CD14-positive monocyte (primary cell): ENCODE measurements around the gene TCHP. TPM values are rescaled to one million over a fixed set of nuclear protein-coding genes. Genes with fewer than 3 reads are reported as not detected.

Source experiments
- DNase-seq, 3 donors: peaks; one replicate each; pipeline ENCODE4 v3.0.0-alpha.2; 2011 to 2022
- H2AFZ ChIP-seq: 2 replicates; pipeline ENCODE4 v1.6.0; 2012; ENCODE audit warnings: mild to moderate bottlenecking, low read depth, low read length, inconsistent platforms; ENCODE audit not compliant: insufficient read depth, poor library complexity, severe bottlenecking
- H3K27ac ChIP-seq, 2 donors: 1 replicate in 1 of 2; 2 replicates in 1 of 2; pipeline ENCODE4 v1.5.1; 2012 to 2013; ENCODE audit warnings: low read length in 2 of 2, control low read depth in 1 of 2, inconsistent platforms in 1 of 2, low read depth in 1 of 2, mild to moderate bottlenecking in 1 of 2
- H3K27me3 ChIP-seq, 2 donors: one replicate each; pipeline versions ENCODE4 v1.6.0 to v1.6.1; 2011 to 2013; ENCODE audit warnings: low read length in 2 of 2; ENCODE audit not compliant: control insufficient read depth in 2 of 2, insufficient read depth in 2 of 2
- H3K36me3 ChIP-seq, 2 donors: replicated peaks in 1 of 2; 1 replicate in 1 of 2; 2 replicates in 1 of 2; pipeline versions ENCODE4 v1.5.1 to v1.6.1; 2012 to 2013; ENCODE audit warnings: low read length in 2 of 2, control low read depth in 1 of 2, inconsistent platforms in 1 of 2, mild to moderate bottlenecking in 1 of 2; ENCODE audit not compliant: insufficient read depth in 2 of 2, control insufficient read depth in 1 of 2
- H3K4me1 ChIP-seq, 2 donors: 1 replicate in 1 of 2; 2 replicates in 1 of 2; pipeline versions ENCODE4 v1.5.1 to v1.6.1; 2012 to 2013; ENCODE audit warnings: low read length in 2 of 2, control low read depth in 1 of 2, inconsistent platforms in 1 of 2, mild to moderate bottlenecking in 1 of 2, moderate library complexity in 1 of 2; ENCODE audit not compliant: insufficient read depth in 2 of 2, control insufficient read depth in 1 of 2
- H3K4me2 ChIP-seq: replicated peaks from 2 replicates; pipeline ENCODE3; 2012; ENCODE audit warnings: low read length, moderate library complexity, mild to moderate bottlenecking; ENCODE audit not compliant: poor library complexity, severe bottlenecking; ENCODE audit errors: extremely low read depth
- H3K4me3 ChIP-seq, 3 experiments: fragments of 200-600 bp in 1 of 3; sonication (generic) in 1 of 3; replicated peaks in 1 of 3; 1 replicate in 2 of 3; 2 replicates in 1 of 3; pipeline ENCODE4 v1.5.1; 2011 to 2013; ENCODE audit warnings: low read length in 3 of 3, mild to moderate bottlenecking in 3 of 3, control low read depth in 2 of 3, low read depth in 2 of 3, inconsistent platforms in 1 of 3, moderate library complexity in 1 of 3
- H3K79me2 ChIP-seq: 2 replicates; pipeline ENCODE4 v1.6.0; 2012; ENCODE audit warnings: mild to moderate bottlenecking, control low read depth, inconsistent platforms, low read length, moderate library complexity; ENCODE audit not compliant: insufficient read depth
- H3K9ac ChIP-seq: 2 replicates; pipeline ENCODE4 v1.6.0; 2017; ENCODE audit warnings: low read length, mild to moderate bottlenecking; ENCODE audit not compliant: insufficient read depth, poor library complexity, severe bottlenecking
- H3K9me3 ChIP-seq, 2 donors: replicated peaks in 1 of 2; 1 replicate in 1 of 2; 2 replicates in 1 of 2; pipeline versions ENCODE4 v1.5.1 to v1.6.1; 2012 to 2013; ENCODE audit warnings: low read length in 2 of 2, control low read depth in 1 of 2; ENCODE audit not compliant: control insufficient read depth in 1 of 2, insufficient read depth in 1 of 2
- H4K20me1 ChIP-seq: 2 replicates; pipeline ENCODE4 v1.6.0; 2012; ENCODE audit warnings: mild to moderate bottlenecking, low read length, control low read depth, moderate library complexity; ENCODE audit not compliant: insufficient read depth
- H3K27ac Mint-ChIP-seq, 7 donors: one replicate each; pipeline ENCODE4 v1.8.0; 2020; ENCODE audit warnings: mild to moderate bottlenecking in 7 of 7, mixed read lengths in 7 of 7, moderate library complexity in 6 of 7, inconsistent platforms in 2 of 7
- H3K27me3 Mint-ChIP-seq, 3 donors: one replicate each; pipeline ENCODE4 v1.8.0; 2021 to 2022; ENCODE audit warnings: low read depth in 3 of 3, mild to moderate bottlenecking in 3 of 3, mixed read lengths in 3 of 3, moderate library complexity in 3 of 3, inconsistent platforms in 1 of 3
- H3K36me3 Mint-ChIP-seq, 2 donors: one replicate each; pipeline ENCODE4 v1.8.0; 2020; ENCODE audit warnings: mixed read lengths in 2 of 2, inconsistent platforms in 1 of 2, mild to moderate bottlenecking in 1 of 2
- H3K4me1 Mint-ChIP-seq: one replicate; pipeline ENCODE4 v1.8.0; 2020; ENCODE audit warnings: mild to moderate bottlenecking, mixed read lengths
- H3K4me3 Mint-ChIP-seq, 2 donors: one replicate each; pipeline ENCODE4 v1.8.0; 2020; ENCODE audit warnings: mild to moderate bottlenecking in 2 of 2, mixed read lengths in 2 of 2, moderate library complexity in 1 of 2
- H3K9me3 Mint-ChIP-seq, 7 donors: one replicate each; pipeline ENCODE4 v1.8.0; 2020 to 2022; ENCODE audit warnings: mixed read lengths in 7 of 7, mild to moderate bottlenecking in 6 of 7, moderate library complexity in 6 of 7, inconsistent platforms in 2 of 7
- CTCF ChIP-seq: fragments of 200-600 bp; IDR thresholded peaks from one replicate; pipeline ENCODE4 v1.8.0; 2022; ENCODE audit warnings: antibody characterized with exemption, mild to moderate bottlenecking
- WGBS: methylation state at CpG from one replicate; pipeline ENCODE4 v1.1.5; 2013; ENCODE audit warnings: missing lambda C conversion rate; ENCODE audit not compliant: insufficient coverage; 5-methylcytosine and 5-hydroxymethylcytosine counted together
- intact Hi-C, 2 donors: fragments of 100-400 bp; cut with micrococcal nuclease; formaldehyde crosslinking; loops; one replicate each; pipeline versions ENCODE4 v1.15.0 to v1.15.1; 2023
- polyA plus RNA-seq, 3 donors: library from polyadenylated mRNA; depleted of rRNA in 1 of 3; unstranded in 2 of 3; stranded (reverse) in 1 of 3; fragments of 300-500 nt in 2 of 3; fragments of >200 nt in 1 of 3; fragmentation: Illumina TruSeq in 2 of 3; gene quantifications; 1 replicate in 2 of 3; 2 replicates in 1 of 3; pipeline ENCODE4 v1.2.3, GENCODE V29; 2012 to 2021
- small RNA-seq: library from RNA; depleted of rRNA; stranded (forward); fragments of <200 nt; gene quantifications from one replicate; pipeline ENCODE3, GENCODE V24; 2012; ENCODE audit warnings: low read depth; ENCODE audit not compliant: insufficient read length

The TCHP gene
- polyA plus RNA-seq, 3 donors, result 2.6 to 24.5 (median 7.3) TPM

DNA sequence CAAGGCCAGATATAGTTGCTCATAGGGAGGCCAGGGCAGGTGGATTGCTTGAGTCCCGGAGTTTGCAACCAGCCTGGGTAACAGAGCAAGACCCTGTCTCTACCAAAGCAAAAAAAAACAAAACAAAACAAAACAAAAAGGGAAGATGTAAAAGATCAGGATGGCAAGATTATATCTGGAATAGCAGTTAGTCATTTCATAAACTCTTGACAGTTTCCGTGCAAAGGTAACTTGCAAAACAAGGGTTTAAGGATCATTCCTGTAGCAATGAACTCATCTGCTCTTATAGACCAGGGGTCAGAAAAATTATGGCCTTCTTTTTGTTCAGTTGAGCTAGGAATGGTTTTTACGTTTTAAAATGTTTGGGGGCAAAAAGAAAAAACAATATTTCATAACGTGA is 66.5 kb downstream of the TCHP start:
- Histone ChIP-seq H3K27me3 (no peaks in the 10 kb centered on the region), H3K79me2 (peaks cover 63% of the 10 kb centered on the region), H3K36me3 (peaks cover 86 to 99% of the 10 kb centered on the region in 2 donors), H3K9ac (no peak overlapping the region), H4K20me1 (peaks cover 98% of the 10 kb centered on the region), H3K27ac (peak overlapping the region in 1 of 2 donors; percentile 70), H3K4me3 (no peak overlapping the region), H3K9me3 (no peaks in the 10 kb centered on the region), H2AFZ (no peak overlapping the region), H3K4me1 (no peaks in the 10 kb centered on the region), H3K4me2 (no peak overlapping the region)
- DNase-seq, result no peak
- TF ChIP-seq CTCF, result no peak
- Mint-ChIP-seq H3K36me3 (peaks cover 61 to 90% of the 10 kb centered on the region in 2 donors), H3K27ac (peak overlapping the region in 2 of 7 donors; percentile 37 to 71), H3K27me3 (peaks cover 0 to 2% (median 0%) of the 10 kb centered on the region in 3 donors), H3K9me3 (no peaks in the 10 kb centered on the region), H3K4me3 (no peak overlapping the region), H3K4me1 (peaks cover 5% of the 10 kb centered on the region)
- intact Hi-C loops, result no loop called here
- WGBS, result no CpG with 5 or more reads among the region's 4 CpGs

DNA sequence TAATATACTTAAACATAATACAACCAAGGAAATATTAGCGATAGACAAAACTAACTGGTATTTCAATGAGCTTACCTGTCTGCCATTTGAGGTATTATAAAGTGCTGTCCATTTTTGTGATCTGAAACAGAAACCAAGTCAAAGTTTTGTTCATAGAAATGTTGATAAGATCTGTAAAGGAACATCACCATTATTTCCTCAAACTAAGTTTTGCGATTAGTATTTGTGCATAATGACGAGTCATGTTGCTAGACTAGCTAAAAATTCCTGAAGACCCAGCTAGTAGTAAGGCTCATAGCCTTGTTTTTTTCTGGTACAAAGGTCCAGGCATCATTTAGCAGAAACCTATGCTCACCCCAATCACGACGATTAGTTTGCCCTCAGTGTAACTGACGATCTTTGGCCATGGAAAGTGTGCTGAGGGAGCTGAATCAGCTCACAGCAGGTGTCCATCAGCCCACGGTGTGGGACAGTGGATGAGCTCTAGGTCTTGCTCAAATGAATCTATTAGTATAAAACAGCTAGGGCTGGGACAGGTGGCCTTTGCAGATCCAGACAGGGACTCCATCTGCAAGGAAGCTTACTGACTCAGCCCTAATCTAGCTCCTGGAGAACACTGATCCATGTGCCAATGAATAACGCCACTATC is 67.4 kb downstream of the TCHP start:
- Mint-ChIP-seq H3K9me3 (no peaks in the 10 kb centered on the region), H3K36me3 (peaks cover 61 to 91% of the 10 kb centered on the region in 2 donors), H3K4me3 (no peak overlapping the region), H3K4me1 (peaks cover 5% of the 10 kb centered on the region), H3K27me3 (peaks cover 0 to 2% (median 0%) of the 10 kb centered on the region in 3 donors), H3K27ac (peak overlapping the region in 5 of 7 donors; percentile 6 to 85 (median 25))
- Histone ChIP-seq H3K9me3 (no peaks in the 10 kb centered on the region), H3K79me2 (peaks cover 60% of the 10 kb centered on the region), H3K27me3 (no peaks in the 10 kb centered on the region), H3K4me2 (no peak overlapping the region), H3K4me1 (no peaks in the 10 kb centered on the region), H2AFZ (no peak overlapping the region), H3K27ac (peak overlapping the region in 1 of 2 donors; percentile 70), H4K20me1 (peaks cover 97% of the 10 kb centered on the region), H3K36me3 (peaks cover 86 to 98% of the 10 kb centered on the region in 2 donors), H3K4me3 (no peak overlapping the region), H3K9ac (no peak overlapping the region)
- DNase-seq, result no peak
- WGBS, result 92% methylated on average over 4 of the region's 8 CpGs
- intact Hi-C loops, result no loop called here
- TF ChIP-seq CTCF, result no peak

Small RNAs within 50 kb of the gene (small RNA-seq; reads per million reads assigned to genes)
- not detected for gene RN7SL441P

Other genes starting within 250 kb of the TCHP start
- gene FAM222A, start 186.4 kb upstream of the TCHP start, polyA plus RNA-seq, result under 1 TPM in 1 of 3 donors, not detected in 2; 0.09 TPM
- gene TRPV4, start 66.9 kb upstream of the TCHP start, polyA plus RNA-seq, result 1 to 10 TPM in 2 of 3 donors, under 1 TPM in 1; 0.64 to 3.1 (median 2.0) TPM
- 10 to 100 TPM; 46.2 to 65.9 (median 51.7) TPM for gene GLTP, start 19.7 kb upstream of the TCHP start, polyA plus RNA-seq
- 100 to 1,000 TPM in 1 of 3 donors, 10 to 100 TPM in 2; 75.8 to 139 (median 98.8) TPM for gene GIT2, start 96.1 kb downstream of the TCHP start, polyA plus RNA-seq
- 10 to 100 TPM; 42.8 to 89.3 (median 46.8) TPM for gene ANKRD13A, start 99.2 kb downstream of the TCHP start, polyA plus RNA-seq
- 10 to 100 TPM in 2 of 3 donors, 1 to 10 TPM in 1; 9.3 to 19.4 (median 10.6) TPM for gene C12orf76, start 148.2 kb downstream of the TCHP start, polyA plus RNA-seq
- gene IFT81, start 224.1 kb downstream of the TCHP start, polyA plus RNA-seq, result under 1 TPM; 0.39 to 0.97 (median 0.47) TPM